GM18498 (cell line): Measurements from ENCODE around the gene ASMTL.
A peak's percentile ranks its signal among the peaks of the same experiment; 100 is the strongest.
"Not testable (repeated sequence)": the region's sequence is repeated elsewhere in the genome, so short reads cannot be mapped to it uniquely, and the experiment has no call there.

Experiments used
- ATAC-seq: cut with Tn5 transposase; IDR thresholded peaks from one replicate; pipeline ENCODE4 v1.9.1; 2021; ENCODE audit warnings: mild to moderate bottlenecking, moderate library complexity; ENCODE audit not compliant: unreplicated experiment

The ASMTL gene

GRCh38 chrX:1462596-1463251 is 10.0 kb upstream of the ASMTL start:
- no peak for ATAC-seq

GRCh38 chrX:1462110-1462509 is 9.4 kb upstream of the ASMTL start:
- no peak for ATAC-seq

GRCh38 chrX:1455948-1456280 is 3.2 kb upstream of the ASMTL start:
- no peak for ATAC-seq

- peak; percentile 40 for ATAC-seq
These were observed 1.5 kb upstream of the ASMTL start for GRCh38 chrX:1453951-1454785.

- ATAC-seq: peak; percentile 17
These were observed 680 bp upstream of the ASMTL start for GRCh38 chrX:1453395-1453783.

GRCh38 chrX:1451661-1452515 is 821 bp downstream of the ASMTL start:
- ATAC-seq: no peak

GRCh38 chrX:1451251-1451660 is 1.5 kb downstream of the ASMTL start:
- ATAC-seq: no peak

GRCh38 chrX:1450361-1451161 is 2.1 kb downstream of the ASMTL start:
- ATAC-seq: no peak

- ATAC-seq: no peak
These were observed 2.9 kb downstream of the ASMTL start for GRCh38 chrX:1449823-1450149.

GRCh38 chrX:1449036-1449822 is 3.5 kb downstream of the ASMTL start:
- ATAC-seq: no peak

GRCh38 chrX:1448573-1449001 is 4.1 kb downstream of the ASMTL start:
- not testable (repeated sequence) for ATAC-seq

- ATAC-seq: not testable (repeated sequence)
These were observed 4.6 kb downstream of the ASMTL start for GRCh38 chrX:1447969-1448572.

- not testable (repeated sequence) for ATAC-seq
These were observed 5.4 kb downstream of the ASMTL start for GRCh38 chrX:1446984-1447968.

GRCh38 chrX:1444561-1445500 is 7.9 kb downstream of the ASMTL start:
- no peak for ATAC-seq

GRCh38 chrX:1443496-1444075 is 9.1 kb downstream of the ASMTL start:
- no peak for ATAC-seq

- ATAC-seq: no peak
These were observed 9.9 kb downstream of the ASMTL start for GRCh38 chrX:1442724-1443367.
